NCI-H2196 treated with DMSO at 0.1 percent for 48 hours (cell line): ENCODE results near the gene MARF1.
"Not testable (repeated sequence)": the region's sequence is repeated elsewhere in the genome, so short reads cannot be mapped to it uniquely, and the experiment has no call there.

Experiments used
- DNase-seq: peaks from one replicate; lab custom pipeline; 2025; ENCODE audit not compliant: unreplicated experiment; lab: John Stamatoyannopoulos, UW

MARF1 gene

GRCh38 chr16:15573274-15573895, 69.6 kb downstream of the MARF1 start:
- no peak for DNase-seq

GRCh38 chr16:15572329-15573001, 70.5 kb downstream of the MARF1 start:
- no peak for DNase-seq

- no peak for DNase-seq
These were observed 71.4 kb downstream of the MARF1 start for GRCh38 chr16:15571557-15571956.

GRCh38 chr16:15570666-15571065, 72.3 kb downstream of the MARF1 start:
- not testable (repeated sequence) for DNase-seq

GRCh38 chr16:15567823-15568222, 75.1 kb downstream of the MARF1 start:
- DNase-seq = no peak

- DNase-seq = no peak
These were observed 76.9 kb downstream of the MARF1 start for GRCh38 chr16:15566095-15566494.

- no peak for DNase-seq
These were observed 78.2 kb downstream of the MARF1 start for GRCh38 chr16:15564604-15565339.

- no peak for DNase-seq
These were observed 83.8 kb downstream of the MARF1 start for GRCh38 chr16:15559176-15559575.

GRCh38 chr16:15557258-15557657, 85.7 kb downstream of the MARF1 start:
- no peak for DNase-seq

- no peak for DNase-seq
These were observed 86.8 kb downstream of the MARF1 start for GRCh38 chr16:15556130-15556529.

- DNase-seq = no peak
These were observed 89.5 kb downstream of the MARF1 start for GRCh38 chr16:15553313-15554088.

- DNase-seq = no peak
These were observed 90.4 kb downstream of the MARF1 start for GRCh38 chr16:15552507-15552906.

GRCh38 chr16:15548482-15548891, 94.5 kb downstream of the MARF1 start:
- no peak for DNase-seq

- no peak for DNase-seq
These were observed 95.2 kb downstream of the MARF1 start for GRCh38 chr16:15547768-15548096.

- not testable (repeated sequence) for DNase-seq
These were observed 95.7 kb downstream of the MARF1 start for GRCh38 chr16:15547072-15547767.

- DNase-seq = no peak
These were observed 97.4 kb downstream of the MARF1 start for GRCh38 chr16:15545544-15545943.

GRCh38 chr16:15544405-15544804, 98.5 kb downstream of the MARF1 start:
- no peak for DNase-seq
